HG03565 (cell line): Measurements from ENCODE around the gene PC.
"Not testable (repeated sequence)": the region's sequence is repeated elsewhere in the genome, so short reads cannot be mapped to it uniquely, and the experiment has no call there.

Experiments used
- ATAC-seq: cut with Tn5 transposase; IDR thresholded peaks from one replicate; pipeline ENCODE4 v1.9.1; 2021; ENCODE audit warnings: mild to moderate bottlenecking, moderate library complexity; ENCODE audit not compliant: unreplicated experiment

The PC gene

DNA sequence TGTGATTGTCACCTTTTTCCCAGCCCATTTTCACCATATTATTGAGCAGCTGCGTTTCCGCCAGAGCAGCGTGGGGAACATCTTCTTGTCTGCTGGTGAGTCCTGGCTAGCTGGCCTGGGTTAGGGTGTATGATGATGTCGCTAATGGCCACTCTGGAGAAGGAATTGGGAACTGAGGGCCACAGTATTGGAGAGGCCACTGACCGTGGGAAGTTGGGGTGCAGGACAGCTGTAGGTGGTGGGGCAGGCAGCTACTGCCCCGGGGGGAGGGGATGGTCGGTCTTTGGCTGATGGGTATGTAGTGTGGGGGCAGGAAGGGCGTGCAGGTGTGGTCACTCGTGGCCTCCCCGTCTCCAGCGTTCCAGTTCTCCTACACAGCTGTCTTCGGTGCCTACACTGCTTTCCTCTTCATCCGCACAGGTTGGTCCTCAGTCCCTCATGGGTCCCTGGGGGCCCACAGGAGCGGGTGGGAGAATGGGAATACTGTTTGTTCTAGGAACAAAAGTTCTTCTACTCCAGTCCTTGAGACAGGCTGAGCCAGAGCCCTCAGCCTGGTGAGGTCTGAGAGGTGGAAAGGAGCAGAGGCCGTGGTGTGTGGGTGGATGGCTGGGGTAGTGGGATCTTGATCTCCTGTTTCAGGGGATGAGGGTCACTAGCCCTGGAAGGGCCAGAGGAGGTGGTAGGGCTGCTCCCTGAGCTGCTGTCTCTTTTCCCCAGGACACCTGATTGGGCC, 112.9 kb downstream of the PC start:
- no peak for ATAC-seq

GRCh38 chr11:66844496-66845142, 113.6 kb downstream of the PC start:
- no peak for ATAC-seq

DNA sequence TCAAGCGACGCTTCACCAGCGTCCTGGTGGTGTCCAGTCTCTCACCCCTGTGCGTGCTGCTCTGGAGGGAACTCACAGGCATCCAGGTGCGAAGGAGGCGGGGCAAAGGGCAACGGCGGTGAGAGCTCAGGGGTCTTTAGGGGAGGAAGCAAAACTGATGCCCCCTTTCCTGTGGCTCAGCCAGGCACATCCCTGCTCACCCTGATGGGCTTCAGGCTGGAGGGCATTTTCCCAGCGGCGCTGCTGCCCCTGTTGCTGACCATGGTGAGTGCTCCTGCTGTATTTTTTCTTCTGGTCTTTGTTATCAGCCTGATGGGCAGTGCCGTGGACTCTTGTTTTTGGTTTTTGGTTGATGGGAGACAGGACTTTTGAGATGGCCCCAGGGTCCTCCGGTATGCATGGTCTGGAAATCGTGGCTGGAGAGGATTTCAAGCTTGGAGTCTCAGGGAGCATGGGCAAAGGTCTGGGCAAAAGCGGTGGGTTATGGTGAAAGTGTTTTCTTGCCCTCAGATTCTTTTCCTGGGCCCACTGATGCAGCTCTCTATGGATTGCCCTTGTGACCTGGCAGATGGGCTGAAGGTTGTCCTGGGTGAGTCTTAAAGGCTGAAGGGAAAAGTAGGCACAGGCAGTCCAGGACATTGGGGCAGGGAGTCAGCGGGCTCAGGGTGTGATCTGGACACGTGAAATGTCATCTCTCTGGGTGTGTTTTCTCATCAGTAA, 114.2 kb downstream of the PC start:
- no peak for ATAC-seq

DNA sequence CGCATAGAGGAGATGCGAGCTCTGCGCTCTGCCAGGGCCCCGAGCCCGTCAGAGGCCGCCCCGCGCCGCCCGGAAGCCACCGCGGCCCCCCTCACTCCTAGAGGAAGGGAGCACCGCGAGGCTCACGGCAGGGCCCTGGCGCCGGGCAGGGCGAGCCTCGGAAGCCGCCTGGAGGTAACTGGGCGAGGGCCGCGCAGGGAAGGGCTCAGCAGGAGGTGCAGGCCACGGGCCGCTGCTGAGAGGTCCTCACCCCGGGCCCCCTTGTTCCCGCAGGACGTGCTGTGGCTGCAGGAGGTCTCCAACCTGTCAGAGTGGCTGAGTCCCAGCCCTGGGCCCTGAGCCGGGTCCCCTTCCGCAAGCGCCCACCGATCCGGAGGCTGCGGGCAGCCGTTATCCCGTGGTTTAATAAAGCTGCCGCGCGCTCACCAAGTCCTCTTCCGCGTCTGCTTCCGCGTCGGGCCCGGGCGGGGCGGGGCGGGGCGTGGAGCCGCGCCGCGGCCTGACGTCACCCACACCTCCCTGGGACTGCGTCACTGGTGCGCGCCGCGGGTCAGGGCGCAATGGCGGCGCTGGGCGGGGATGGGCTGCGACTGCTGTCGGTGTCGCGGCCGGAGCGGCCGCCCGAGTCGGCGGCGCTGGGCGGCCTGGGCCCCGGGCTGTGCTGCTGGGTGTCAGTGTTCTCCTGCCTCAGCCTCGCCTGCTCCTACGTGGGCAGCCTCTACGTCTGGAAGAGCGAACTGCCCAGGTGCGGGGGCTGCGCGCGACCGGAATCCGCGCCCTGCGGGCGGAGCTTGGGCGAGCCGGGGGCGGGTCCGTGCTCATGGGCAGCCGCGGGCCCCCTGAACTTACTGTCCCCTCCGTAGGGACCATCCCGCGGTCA, 115.0 kb downstream of the PC start, which contains the start of gene RCE1:
TSS of gene RCE1 (plus strand) at position 546 of the 880 bp plus-strand sequence. CDS start at position 561, 15 bp downstream.
- peak; percentile 78 for ATAC-seq

- ATAC-seq = peak; percentile 14
Observed at GRCh38 chr11:66842501-66842895, 115.7 kb downstream of the PC start.

DNA sequence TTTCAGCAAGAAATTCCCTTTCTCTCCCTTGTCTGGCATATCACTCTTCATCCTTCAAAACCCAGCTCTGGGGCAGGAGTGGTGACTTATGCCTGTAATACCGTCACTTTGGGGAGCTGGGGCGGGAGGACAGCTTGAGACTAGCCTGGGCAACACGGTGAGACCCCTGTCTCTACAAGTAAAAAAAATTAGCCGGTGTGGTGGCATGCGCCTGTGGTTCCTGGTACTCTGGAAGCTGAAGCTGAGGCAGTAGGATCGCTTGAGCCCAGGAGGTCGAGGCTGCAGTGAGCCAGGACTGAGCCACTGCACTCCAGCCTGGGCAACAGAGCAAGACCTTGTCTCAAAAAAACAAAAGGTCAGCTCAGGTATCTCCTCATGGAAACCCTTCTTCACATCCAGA, 116.3 kb downstream of the PC start:
- ATAC-seq = no peak

- no peak for ATAC-seq
Observed at GRCh38 chr11:66840317-66841091, 117.7 kb downstream of the PC start.

DNA sequence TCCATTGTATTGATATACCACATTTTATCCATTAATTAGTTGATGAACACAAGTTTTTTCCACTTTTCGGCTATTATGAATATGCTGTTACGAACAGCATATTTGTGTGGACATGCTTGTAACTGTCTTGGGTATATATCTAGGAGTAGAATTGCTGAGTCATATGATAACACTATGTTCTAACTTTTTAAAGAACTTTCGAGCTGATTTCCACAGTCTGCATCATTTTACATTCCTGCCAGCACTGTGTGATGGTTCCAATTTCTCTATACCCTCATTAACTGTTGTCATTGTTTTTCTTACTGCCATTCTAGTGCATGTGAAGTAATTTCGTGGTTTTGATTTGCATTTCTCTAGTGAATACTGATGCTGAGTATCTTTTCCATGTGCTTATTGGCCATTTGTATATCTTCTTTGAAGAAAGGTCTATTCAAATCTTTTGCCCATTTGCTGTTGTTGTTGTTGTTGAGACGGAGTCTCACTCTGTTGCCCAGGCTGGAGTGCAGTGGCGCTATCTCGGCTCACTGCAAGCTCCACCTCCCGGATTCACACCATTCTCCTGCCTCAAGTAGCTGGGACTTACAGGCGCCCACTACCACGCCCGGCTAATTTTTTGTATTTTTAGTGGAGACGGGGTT, 122.3 kb downstream of the PC start:
- ATAC-seq = no peak

- ATAC-seq = no peak
Observed at GRCh38 chr11:66834943-66835342, 123.2 kb downstream of the PC start.

DNA sequence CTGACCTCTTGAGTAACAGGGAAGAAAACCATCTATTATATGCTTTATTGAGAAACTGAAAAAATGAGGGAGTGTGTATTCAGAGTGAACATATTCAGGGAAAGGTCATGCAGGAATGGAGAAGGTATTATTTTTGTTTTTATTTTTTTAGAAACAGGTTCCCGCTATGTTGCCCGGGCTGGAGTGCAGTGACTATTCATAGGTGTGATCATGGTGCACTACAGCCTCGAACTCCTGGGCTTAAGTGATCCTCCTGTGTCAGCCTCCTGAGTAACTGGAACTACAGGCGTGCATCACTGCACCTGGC, 123.7 kb downstream of the PC start:
- ATAC-seq = no peak

DNA sequence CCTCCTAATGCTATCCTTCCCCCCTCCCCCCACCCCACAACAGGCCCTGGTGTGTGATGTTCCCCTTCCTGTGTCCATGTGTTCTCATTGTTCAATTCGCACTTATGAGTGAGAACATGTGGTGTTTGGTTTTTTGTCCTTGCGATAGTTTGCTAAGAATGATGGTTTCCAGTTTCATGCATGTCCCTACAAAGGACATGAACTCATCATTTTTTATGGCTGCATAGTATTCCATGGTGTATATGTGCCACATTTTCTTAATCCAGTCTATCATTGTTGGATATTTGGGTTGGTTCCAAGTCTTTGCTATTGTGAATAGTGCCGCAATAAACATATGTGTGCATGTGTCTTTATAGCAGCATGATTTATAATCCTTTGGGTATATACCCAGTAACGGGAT, 133.6 kb downstream of the PC start:
- not testable (repeated sequence) for ATAC-seq

DNA sequence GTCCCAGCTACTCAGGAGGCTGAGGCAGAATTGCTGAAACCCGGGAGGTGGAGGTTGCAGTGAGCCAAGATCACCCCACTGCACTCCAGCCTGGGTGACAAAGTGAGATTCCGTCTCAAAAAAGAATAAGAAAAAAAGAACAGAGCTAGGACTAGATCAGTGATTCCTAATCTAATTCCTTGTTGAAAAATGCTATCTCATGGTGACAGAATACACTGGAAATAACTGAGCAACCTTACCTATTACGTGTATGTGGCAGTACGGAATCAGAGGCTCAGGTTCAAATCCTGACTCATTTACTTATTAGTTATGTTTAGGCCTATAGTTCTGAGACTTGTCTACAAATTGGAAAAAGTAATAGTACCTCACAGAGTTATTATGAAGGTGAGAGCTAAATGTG, 134.5 kb downstream of the PC start:
- no peak for ATAC-seq

- no peak for ATAC-seq
Observed at GRCh38 chr11:66820901-66821300, 137.3 kb downstream of the PC start.

DNA sequence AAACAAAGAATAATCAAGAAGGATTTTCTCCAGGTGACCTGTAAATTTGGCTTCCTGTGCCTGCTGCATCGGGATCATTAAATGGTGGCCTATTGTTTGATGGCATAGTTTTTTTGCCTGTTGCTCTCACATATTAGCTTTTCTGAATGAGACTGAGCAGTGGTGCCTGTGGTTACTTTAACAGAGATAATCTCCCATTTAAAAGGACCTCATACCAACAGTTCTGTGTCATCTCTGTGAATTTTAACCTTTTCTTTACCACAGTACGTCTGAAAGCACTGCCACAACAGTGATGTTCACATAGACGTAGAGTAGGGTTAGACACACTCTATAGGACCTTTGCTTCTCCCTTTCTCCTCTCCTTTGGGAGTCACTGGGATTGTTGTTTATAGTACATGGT, 137.8 kb downstream of the PC start:
- ATAC-seq = no peak

DNA sequence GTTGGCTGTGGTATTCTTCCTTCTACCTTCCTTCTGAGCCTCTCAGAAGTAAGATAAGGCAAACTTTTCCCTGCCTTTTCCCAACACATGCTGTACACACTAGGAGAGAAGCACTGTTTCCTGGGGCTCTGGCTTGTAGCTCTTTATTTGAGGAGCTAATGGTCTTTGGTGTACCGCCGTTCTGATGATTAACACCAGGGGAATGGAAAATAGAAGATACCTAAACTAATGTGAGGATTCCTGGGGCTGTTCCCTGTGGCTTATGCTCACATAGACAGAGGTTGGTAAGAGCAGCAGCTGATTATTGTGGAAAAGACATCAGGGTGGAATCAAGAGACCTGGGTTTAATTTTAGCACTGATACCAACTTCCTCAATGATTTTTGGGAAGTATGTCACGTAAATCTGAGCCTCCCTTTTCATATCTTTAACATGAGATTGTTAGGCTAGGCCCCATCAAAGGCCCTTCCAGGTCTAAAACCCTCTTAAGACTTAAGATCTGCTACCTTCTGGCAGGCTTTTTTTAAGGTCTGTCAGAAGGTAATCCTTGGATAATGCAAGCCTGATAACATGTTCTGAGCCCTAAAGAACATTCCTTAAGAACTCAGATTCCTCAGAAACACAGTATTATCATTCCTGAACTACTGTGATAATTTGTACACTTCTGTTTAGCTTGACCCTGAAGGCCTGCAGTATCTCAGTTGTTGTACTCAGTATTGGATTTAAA, 139.8 kb downstream of the PC start:
- ATAC-seq = no peak

- no peak for ATAC-seq
Observed at GRCh38 chr11:66815646-66816045, 142.5 kb downstream of the PC start.

DNA sequence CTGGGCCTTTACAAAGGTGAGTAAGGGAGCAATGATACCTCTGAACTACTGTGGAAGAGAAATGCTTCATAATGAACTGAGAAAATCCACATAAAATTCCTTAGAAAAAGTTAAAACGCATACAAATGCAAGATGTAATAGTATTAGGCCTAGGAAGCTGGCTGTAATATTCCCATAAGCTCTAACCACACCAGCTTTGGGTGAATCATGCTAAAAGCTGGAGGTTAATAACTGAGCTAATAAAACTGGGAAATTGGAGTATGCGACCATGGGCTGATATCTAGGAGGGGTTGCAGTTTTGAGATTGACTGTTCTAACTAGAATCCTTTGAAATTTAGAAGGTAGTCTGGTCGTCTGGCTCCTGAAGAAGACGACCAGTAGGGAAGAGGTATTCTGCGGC, 143.5 kb downstream of the PC start:
- no peak for ATAC-seq

DNA sequence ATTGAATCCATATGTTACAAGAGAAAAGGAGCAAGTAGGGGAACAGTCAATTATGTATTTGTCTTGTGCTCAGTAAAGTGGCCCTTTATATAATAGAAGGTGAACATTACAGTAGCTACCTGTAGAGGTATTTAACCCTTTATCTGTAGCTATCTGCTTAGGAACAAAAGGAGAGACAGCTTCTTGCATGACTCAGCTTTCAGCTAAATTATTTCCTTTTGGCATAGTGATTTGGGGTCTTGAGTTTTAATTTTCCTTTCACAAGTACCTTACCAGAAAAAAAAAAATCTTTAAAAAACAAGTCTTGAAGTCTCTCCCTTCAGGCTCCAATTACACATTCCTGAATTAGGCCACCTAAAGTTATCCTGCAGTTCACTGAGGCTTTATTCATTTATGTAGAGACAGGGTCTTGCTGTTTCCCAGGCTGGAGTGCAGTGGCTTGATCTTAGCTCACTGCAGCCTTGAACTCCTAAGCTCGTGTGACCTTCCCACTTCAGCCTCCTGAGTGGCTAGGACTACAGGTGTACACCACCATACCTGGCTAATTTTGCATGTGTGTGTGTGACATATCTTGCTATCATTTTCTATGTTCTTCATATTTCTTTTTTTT, 147.5 kb downstream of the PC start:
- ATAC-seq = no peak

DNA sequence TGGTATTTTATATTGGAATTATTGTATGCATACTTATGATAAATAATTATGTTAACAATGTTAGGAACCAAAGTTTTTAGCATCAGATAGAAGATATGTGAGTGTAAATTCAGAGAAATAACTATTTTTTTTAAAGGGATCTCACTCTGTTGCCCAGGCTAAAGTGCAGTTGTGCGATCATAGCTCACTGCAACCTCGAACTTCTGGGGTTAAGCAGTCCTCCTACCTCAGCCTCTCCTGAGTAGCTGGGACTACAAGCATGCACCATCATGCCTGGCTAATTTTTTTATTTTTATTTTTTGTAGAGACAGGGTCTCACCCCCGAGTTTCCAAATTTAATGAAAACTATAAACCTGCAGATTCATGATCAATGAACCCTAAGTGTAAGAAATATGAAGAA, 148.6 kb downstream of the PC start:
- no peak for ATAC-seq
